Measurements from ENCODE around the gene OR6J1. TPM values are rescaled to one million over a fixed set of nuclear protein-coding genes. Genes with fewer than 3 reads are reported as not detected.

OR6J1 gene
- total RNA-seq, 3 donors from 2014 or later = not detected

DNA sequence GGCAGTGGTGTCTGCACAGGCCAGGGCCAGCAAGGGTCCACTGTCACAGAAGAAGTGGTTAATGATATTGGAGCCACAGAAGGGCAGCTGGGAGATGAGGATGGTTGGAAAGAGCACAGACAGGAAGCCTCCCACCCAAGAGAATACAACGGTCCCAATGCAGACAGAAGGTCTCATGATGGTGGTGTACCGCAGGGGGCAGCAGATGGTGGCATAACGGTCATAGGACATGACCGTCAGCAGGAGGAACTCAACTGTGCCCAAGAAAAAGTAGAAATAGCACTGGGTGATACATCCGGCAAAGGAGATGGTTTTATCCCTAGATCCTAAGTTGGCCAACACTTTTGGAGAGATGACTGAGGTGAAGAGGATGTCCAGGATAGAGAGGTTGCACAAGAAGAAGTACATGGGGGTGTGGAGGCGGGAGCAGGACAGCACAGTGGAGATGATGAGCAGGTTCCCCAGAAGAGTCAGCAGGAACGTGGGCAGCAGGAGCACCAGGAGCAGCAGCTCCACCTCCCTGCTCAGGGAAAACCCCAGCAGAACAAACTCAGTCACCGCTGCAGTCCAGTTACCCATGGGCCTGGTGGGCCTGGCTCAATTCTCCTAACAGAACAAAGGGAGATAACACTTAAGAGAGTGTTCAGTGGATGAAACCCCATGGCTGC, 9.8 kb downstream of the OR6J1 start:
- ATAC-seq = no peak
- no peaks in the 10 kb centered on the region for H3K4me1 ChIP-seq (ENCODE audit: low read depth)
- no peaks in the 10 kb centered on the region for H3K9me3 ChIP-seq
- no peaks in the 10 kb centered on the region for H3K36me3 ChIP-seq (ENCODE audit: low read depth)
- DNase-seq = no peak
- TF ChIP-seq, protein P1, sequence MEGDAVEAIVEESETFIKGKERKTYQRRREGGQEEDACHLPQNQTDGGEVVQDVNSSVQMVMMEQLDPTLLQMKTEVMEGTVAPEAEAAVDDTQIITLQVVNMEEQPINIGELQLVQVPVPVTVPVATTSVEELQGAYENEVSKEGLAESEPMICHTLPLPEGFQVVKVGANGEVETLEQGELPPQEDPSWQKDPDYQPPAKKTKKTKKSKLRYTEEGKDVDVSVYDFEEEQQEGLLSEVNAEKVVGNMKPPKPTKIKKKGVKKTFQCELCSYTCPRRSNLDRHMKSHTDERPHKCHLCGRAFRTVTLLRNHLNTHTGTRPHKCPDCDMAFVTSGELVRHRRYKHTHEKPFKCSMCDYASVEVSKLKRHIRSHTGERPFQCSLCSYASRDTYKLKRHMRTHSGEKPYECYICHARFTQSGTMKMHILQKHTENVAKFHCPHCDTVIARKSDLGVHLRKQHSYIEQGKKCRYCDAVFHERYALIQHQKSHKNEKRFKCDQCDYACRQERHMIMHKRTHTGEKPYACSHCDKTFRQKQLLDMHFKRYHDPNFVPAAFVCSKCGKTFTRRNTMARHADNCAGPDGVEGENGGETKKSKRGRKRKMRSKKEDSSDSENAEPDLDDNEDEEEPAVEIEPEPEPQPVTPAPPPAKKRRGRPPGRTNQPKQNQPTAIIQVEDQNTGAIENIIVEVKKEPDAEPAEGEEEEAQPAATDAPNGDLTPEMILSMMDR (IDR thresholded peaks at IDR 0.05) = no peak
- no peak overlapping the region for H3K4me3 ChIP-seq
- intact Hi-C loops (cut with DNase I, micrococcal nuclease) = no loop called here

DNA sequence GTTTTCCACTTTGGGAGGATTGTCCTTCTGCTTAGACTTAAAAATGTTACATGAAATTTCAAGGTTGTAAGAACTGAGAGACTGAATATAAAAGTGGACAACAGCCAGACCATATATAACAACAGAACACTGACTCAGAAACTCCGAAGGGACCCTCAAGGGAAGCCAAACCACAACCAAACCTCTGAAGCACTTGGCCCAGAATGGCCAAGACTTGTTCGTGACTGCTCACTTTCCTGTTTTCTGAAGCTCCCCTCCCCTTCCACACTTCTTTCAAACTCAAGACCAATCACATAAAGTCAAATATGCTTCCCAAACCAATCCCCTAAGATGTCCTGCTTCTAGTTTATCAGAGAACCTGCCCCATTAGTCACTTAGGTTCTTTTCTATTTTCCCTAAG, 13.7 kb downstream of the OR6J1 start:
- no peak for DNase-seq
- Histone ChIP-seq H3K4me1 (ENCODE audit: low read depth) (no peaks in the 10 kb centered on the region), H3K36me3 (ENCODE audit: low read depth) (no peaks in the 10 kb centered on the region), H3K9me3 (no peaks in the 10 kb centered on the region), H3K4me3 (no peak overlapping the region)
- intact Hi-C loops (cut with DNase I, micrococcal nuclease) = no loop called here
- no peak for ATAC-seq
- TF ChIP-seq, protein P1 (IDR thresholded peaks at IDR 0.05) = no peak

DNA sequence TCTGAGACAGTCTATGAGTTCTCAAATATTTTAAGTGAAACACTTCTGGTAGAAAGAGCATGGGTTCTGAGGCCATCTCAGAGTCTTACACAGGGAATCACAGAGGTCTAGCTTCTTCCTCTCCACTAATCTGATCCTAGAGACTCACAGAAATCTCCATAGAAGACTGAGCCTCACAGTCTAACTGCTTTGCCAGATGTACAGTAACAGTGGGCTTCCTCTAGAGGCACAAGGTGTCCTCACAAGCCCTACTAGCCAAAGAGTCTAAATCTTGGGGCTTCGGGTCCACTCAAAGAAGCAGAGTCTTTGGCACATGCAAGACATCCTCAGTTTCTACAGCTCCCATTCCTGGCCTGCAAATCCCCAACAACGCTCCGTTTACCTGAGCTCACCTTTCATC, 14.1 kb downstream of the OR6J1 start:
- Histone ChIP-seq H3K9me3 (no peaks in the 10 kb centered on the region), H3K4me1 (ENCODE audit: low read depth) (no peaks in the 10 kb centered on the region), H3K36me3 (ENCODE audit: low read depth) (no peaks in the 10 kb centered on the region), H3K4me3 (no peak overlapping the region)
- DNase-seq (no peak), ATAC-seq (no peak)
- intact Hi-C loops (cut with DNase I, micrococcal nuclease) = no loop called here
- TF ChIP-seq, protein P1 (IDR thresholded peaks at IDR 0.05) = no peak

DNA sequence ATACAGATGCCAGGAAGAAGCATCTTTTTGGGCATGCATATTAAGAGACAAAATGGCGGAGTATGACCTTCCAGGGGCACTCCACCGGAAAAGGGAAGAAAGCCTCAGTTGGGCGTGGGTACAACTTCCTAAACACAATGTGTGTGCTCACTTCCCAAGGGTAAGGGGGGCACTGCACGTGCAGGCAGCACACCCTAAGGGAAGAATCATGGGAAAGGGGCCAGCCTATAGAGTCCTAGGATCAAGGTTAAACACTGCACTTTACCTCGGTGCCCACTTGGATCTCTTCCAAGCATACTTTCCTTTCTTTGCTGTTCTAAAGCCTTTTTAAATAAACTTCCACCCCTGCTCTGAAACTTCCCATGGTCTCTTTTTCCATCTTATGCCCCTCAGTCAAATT, 14.8 kb downstream of the OR6J1 start:
- Histone ChIP-seq H3K9me3 (no peaks in the 10 kb centered on the region), H3K4me1 (ENCODE audit: low read depth) (no peaks in the 10 kb centered on the region), H3K4me3 (no peak overlapping the region), H3K36me3 (ENCODE audit: low read depth) (no peaks in the 10 kb centered on the region)
- intact Hi-C loops (cut with DNase I, micrococcal nuclease) = no loop called here
- TF ChIP-seq, protein P1 (IDR thresholded peaks at IDR 0.05) = no peak
- DNase-seq (no peak), ATAC-seq (no peak)

DNA sequence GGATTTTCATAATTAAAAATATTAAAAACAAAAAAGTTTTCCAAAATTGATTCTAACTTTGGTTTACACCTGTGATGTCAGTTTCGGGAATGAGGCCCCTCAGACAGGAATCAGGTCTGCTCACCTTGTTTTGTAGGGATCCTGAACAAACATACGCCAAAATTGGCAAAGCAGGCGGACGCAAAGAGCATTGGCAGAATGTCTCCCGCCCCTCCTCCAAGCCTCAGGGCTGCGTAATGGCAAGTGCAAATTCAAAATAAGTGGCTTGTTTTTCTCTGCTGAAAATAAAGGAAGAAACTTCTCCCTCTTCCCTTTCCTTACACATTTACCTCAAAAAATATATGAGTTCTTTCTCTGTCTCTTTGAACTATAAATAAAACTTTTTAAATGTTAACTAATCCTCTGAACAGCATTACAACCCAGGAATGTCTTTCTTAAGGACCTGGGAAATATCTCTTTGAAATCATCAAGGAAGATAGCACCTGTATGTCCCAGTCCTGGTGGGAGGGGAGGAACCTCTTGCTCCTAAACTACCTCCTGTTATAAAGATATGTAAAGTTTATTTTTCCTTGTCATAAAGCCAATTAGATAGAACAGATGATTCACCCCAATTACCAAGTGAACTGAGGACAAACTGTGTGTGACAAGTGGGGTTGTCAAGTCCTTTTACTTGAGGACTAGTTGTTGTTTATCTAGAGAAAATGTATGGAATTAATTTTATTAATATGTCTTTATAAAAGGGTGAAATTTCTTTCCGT, 16.5 kb downstream of the OR6J1 start:
- Histone ChIP-seq H3K9me3 (no peaks in the 10 kb centered on the region), H3K36me3 (ENCODE audit: low read depth) (no peaks in the 10 kb centered on the region), H3K4me3 (no peak overlapping the region), H3K4me1 (ENCODE audit: low read depth) (no peaks in the 10 kb centered on the region)
- DNase-seq (no peak), ATAC-seq (peak; percentile 61)
- intact Hi-C loops (cut with DNase I, micrococcal nuclease) = no loop called here
- TF ChIP-seq, protein P1 (IDR thresholded peaks at IDR 0.05) = no peak

Data from mucosa of descending colon (tissue), 3 donors.